ENCODE results near the gene ELAPOR2. TPM values are rescaled to one million over a fixed set of nuclear protein-coding genes. Genes with fewer than 3 reads are reported as not detected.

ELAPOR2 gene
- total RNA-seq, 4 donors from 2014 or later, result 14.6 to 24.9 (median 19.7) TPM

Other genes starting within 250 kb of the ELAPOR2 start
- gene DMTF1, start 92.8 kb upstream of the ELAPOR2 start, total RNA-seq, result 100 to 1,000 TPM in 1 of 4 donors, 10 to 100 TPM in 3; 27.0 to 142 (median 53.2) TPM
- 10 to 100 TPM; 10.8 to 38.4 (median 22.1) TPM for gene TMEM243, start 160.1 kb upstream of the ELAPOR2 start, total RNA-seq